Panc1 (cell line): Measurements from ENCODE around the gene ATP2B1. TPM values are rescaled to one million over a fixed set of nuclear protein-coding genes. Genes with fewer than 3 reads are reported as not detected.

Experiments used
- ATAC-seq: fragments of 200-7000 bp; cut with Tn5 transposase; 2 replicates; pipeline ENCODE4 v1.9.1; 2020; ENCODE audit warnings: mild to moderate bottlenecking, moderate library complexity
- BruUV-seq: library from RNA; stranded (reverse); fragments of 400-500 nt; replicated peaks from 2 replicates; lab custom pipeline; 2021; lab: Mats Ljungman, UMichigan
- CTCF ChIA-PET: fragments of 300-600 bp; sonication (Branson Sonifier 250); formaldehyde crosslinking; loops from one replicate; lab custom pipeline; 2022; ENCODE audit warnings: antibody characterized with exemption; lab: Charles Lee
- POLR2A ChIA-PET: fragments of 300-600 bp; sonication (Branson Sonifier 250); formaldehyde crosslinking; loops from one replicate; lab custom pipeline; 2022; ENCODE audit warnings: antibody characterized with exemption; lab: Charles Lee
- DNase-seq: peaks from one replicate; pipeline ENCODE4 v3.0.0-alpha.2; 2010; ENCODE audit warnings: low read depth, low spot score
- H3K27ac ChIP-seq: 2 replicates; pipeline ENCODE4 v1.5.1; 2011; ENCODE audit warnings: mild to moderate bottlenecking, low read length, inconsistent platforms
- H3K27me3 ChIP-seq: fragments of 200-500 bp; sonication (Bioruptor generic); 2 replicates; pipeline ENCODE4 v1.6.0; 2014; ENCODE audit warnings: low read length, inconsistent platforms; ENCODE audit not compliant: control insufficient read depth, insufficient read depth
- H3K36me3 ChIP-seq: fragments of 200-500 bp; sonication (Bioruptor generic); 2 replicates; pipeline ENCODE4 v1.5.1; 2014; ENCODE audit warnings: inconsistent platforms, mild to moderate bottlenecking, low read length, moderate library complexity; ENCODE audit not compliant: control insufficient read depth, insufficient read depth
- H3K4me1 ChIP-seq: 2 replicates; pipeline ENCODE4 v1.5.1; 2011; ENCODE audit warnings: inconsistent platforms, mild to moderate bottlenecking, low read length, moderate library complexity; ENCODE audit not compliant: control insufficient read depth, insufficient read depth
- H3K4me3 ChIP-seq, 2 experiments: 2 replicates each; pipeline ENCODE4 v1.5.1; 2011 to 2012; ENCODE audit warnings: low read depth in 2 of 2, low read length in 2 of 2, mild to moderate bottlenecking in 2 of 2, inconsistent platforms in 1 of 2, moderate library complexity in 1 of 2
- H3K9me3 ChIP-seq: fragments of 200-500 bp; sonication (Bioruptor generic); 2 replicates; pipeline ENCODE4 v1.5.1; 2014; ENCODE audit warnings: low read depth, mild to moderate bottlenecking, inconsistent platforms, low read length, moderate library complexity; ENCODE audit not compliant: control insufficient read depth, insufficient read depth
- CTCF ChIP-seq: fragments of 450-650 bp; IDR thresholded peaks from 2 replicates; pipeline ENCODE4 v1.5.1; 2017; ENCODE audit warnings: mild to moderate bottlenecking
- POLR2AphosphoS5 ChIP-seq: IDR thresholded peaks from 2 replicates; pipeline ENCODE4 v1.6.1; 2012; ENCODE audit warnings: mild to moderate bottlenecking, low read depth, low read length, moderate library complexity
- REST ChIP-seq, 2 experiments: IDR thresholded peaks; 2 replicates each; pipeline ENCODE4 v1.6.1; 2011 to 2012; ENCODE audit warnings: low read depth in 2 of 2, control low read depth in 1 of 2, low read length in 1 of 2, mild to moderate bottlenecking in 1 of 2, moderate library complexity in 1 of 2; ENCODE audit not compliant: insufficient read depth in 1 of 2
- SIN3A ChIP-seq: IDR thresholded peaks from 2 replicates; pipeline ENCODE4 v1.6.1; 2012; ENCODE audit warnings: low read depth, mild to moderate bottlenecking, low read length, moderate library complexity, borderline replicate concordance; ENCODE audit not compliant: insufficient read depth
- TCF7L2 ChIP-seq: IDR thresholded peaks from 2 replicates; pipeline ENCODE4 v1.6.1; 2011; ENCODE audit warnings: mild to moderate bottlenecking, low read depth, low read length, inconsistent platforms
- in situ Hi-C: cut with HindIII; loops from 2 replicates; pipeline ENCODE4 v1.10.0; 2016; ENCODE audit warnings: low sequenced_read_pairs, low pct_unique_long_range_greater_than_20kb
- intact Hi-C: fragments of 100-400 bp; cut with micrococcal nuclease; formaldehyde crosslinking; loops from one replicate; pipeline ENCODE4 v1.10.0; 2022; ENCODE audit not compliant: unreplicated experiment
- total RNA-seq: library from RNA; stranded (reverse); gene quantifications from one replicate; pipeline ENCODE4 v1.2.1, GENCODE V29; 2021; ENCODE audit not compliant: unreplicated experiment

ATP2B1 gene
- total RNA-seq, 1 experiment from 2014 or later, result 64.5 TPM

- in situ Hi-C loops, result no loop called here
- Histone ChIP-seq H3K9me3 (no peaks in the 10 kb centered on the region), H3K4me1 (peaks cover 11% of the 10 kb centered on the region), H3K4me3 (no peak overlapping the region), H3K27ac (no peak overlapping the region), H3K27me3 (no peaks in the 10 kb centered on the region), H3K36me3 (no peaks in the 10 kb centered on the region; the same call in 1 of the 2 replicates)
- DNase-seq, result no peak
- ChIA-PET CTCF (no interaction called here), POLR2A (interaction anchor here (0.5 kb wide), 1 partner anchor 23 kb away, joined by 5 read pairs; no protein-coding TSS in a partner anchor)
- TF ChIP-seq SIN3A (no peak), REST (IDR thresholded peaks at IDR 0.05; ENCODE audit: insufficient read depth in 1 of 2, low read depth in 2 of 2, low read length in 1 of 2) (no peak), TCF7L2 (no peak), CTCF (no peak), POLR2AphosphoS5 (no peak)
- ATAC-seq, result no peak
- BruUV-seq, result no TSS peak
- intact Hi-C loops, result no loop called here
Observed at GRCh38 chr12:89694542-89694941, 14.1 kb downstream of the ATP2B1 start.

- intact Hi-C loops, result no loop called here
- no peak for DNase-seq
- H3K4me3 ChIP-seq, result no peak overlapping the region
- no peaks in the 10 kb centered on the region for H3K9me3 ChIP-seq
- no peaks in the 10 kb centered on the region; the same call in 1 of the 2 replicates for H3K36me3 ChIP-seq
- no peak for ATAC-seq
- CTCF ChIA-PET, result no interaction called here
- BruUV-seq, result no TSS peak
- peaks cover 11% of the 10 kb centered on the region for H3K4me1 ChIP-seq
- TF ChIP-seq CTCF (no peak), POLR2AphosphoS5 (no peak), REST (IDR thresholded peaks at IDR 0.05; ENCODE audit: insufficient read depth in 1 of 2, low read depth in 2 of 2, low read length in 1 of 2) (no peak)
- no peaks in the 10 kb centered on the region for H3K27me3 ChIP-seq
- in situ Hi-C loops, result no loop called here
- no peak overlapping the region for H3K27ac ChIP-seq
- POLR2A ChIA-PET, result no interaction called here
Observed at GRCh38 chr12:89693639-89694202, 14.9 kb downstream of the ATP2B1 start.
